Measurements from ENCODE around the gene RHBDD1.

DNA sequence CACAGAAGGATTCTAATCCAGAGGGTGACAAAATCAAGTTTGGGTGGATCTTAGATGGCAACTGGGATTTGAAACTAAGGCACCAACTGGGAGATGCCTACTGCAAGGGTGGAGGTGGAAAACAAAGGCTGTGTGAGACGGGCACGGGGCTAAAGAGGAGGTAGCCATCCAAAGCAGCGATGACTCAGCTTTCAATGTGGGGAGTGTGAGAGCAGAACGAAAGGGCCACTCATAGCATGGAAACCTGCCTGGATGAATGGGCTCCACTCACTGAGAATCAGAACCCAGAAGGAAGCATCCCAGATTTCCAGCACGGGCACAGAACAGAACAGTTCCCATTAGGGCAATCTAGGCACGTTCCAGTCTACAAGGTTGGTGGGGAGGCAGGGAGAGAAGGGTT is 168.6 kb downstream of the RHBDD1 start:
- TF ChIP-seq, protein P1, sequence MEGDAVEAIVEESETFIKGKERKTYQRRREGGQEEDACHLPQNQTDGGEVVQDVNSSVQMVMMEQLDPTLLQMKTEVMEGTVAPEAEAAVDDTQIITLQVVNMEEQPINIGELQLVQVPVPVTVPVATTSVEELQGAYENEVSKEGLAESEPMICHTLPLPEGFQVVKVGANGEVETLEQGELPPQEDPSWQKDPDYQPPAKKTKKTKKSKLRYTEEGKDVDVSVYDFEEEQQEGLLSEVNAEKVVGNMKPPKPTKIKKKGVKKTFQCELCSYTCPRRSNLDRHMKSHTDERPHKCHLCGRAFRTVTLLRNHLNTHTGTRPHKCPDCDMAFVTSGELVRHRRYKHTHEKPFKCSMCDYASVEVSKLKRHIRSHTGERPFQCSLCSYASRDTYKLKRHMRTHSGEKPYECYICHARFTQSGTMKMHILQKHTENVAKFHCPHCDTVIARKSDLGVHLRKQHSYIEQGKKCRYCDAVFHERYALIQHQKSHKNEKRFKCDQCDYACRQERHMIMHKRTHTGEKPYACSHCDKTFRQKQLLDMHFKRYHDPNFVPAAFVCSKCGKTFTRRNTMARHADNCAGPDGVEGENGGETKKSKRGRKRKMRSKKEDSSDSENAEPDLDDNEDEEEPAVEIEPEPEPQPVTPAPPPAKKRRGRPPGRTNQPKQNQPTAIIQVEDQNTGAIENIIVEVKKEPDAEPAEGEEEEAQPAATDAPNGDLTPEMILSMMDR (conservative IDR thresholded peaks at IDR 0.05) = no peak
- no peak for TF ChIP-seq ZFX (IDR thresholded peaks at IDR 0.05)
